Mucosa of stomach (tissue), 1 donor: Measurements from ENCODE around the gene FANCG.
A peak's percentile ranks its signal among the peaks of the same experiment; 100 is the strongest.

Experiments
- H3K27me3 ChIP-seq: one replicate; pipeline ENCODE4 v1.7.0; 2013; ENCODE audit warnings: mild to moderate bottlenecking, low read length; ENCODE audit not compliant: control insufficient read depth, insufficient read depth
- H3K36me3 ChIP-seq: one replicate; pipeline ENCODE4 v1.7.0; 2013; ENCODE audit warnings: low read length; ENCODE audit not compliant: control insufficient read depth, insufficient read depth
- H3K4me1 ChIP-seq: one replicate; pipeline ENCODE4 v1.7.0; 2013; ENCODE audit warnings: mild to moderate bottlenecking, low read length; ENCODE audit not compliant: control insufficient read depth, insufficient read depth
- H3K4me3 ChIP-seq: one replicate; pipeline ENCODE4 v1.7.0; 2013; ENCODE audit warnings: low read length
- H3K9ac ChIP-seq: one replicate; pipeline ENCODE4 v1.7.0; 2013; ENCODE audit warnings: mild to moderate bottlenecking, low read length, moderate library complexity
- H3K9me3 ChIP-seq: one replicate; pipeline ENCODE4 v1.7.0; 2013; ENCODE audit warnings: mild to moderate bottlenecking, low read length, moderate library complexity; ENCODE audit not compliant: control insufficient read depth
- donor health status: Pancreatic carcinoma.

Gene FANCG

GRCh38 chr9:35079426-35080341 lies at the start of gene FANCG:
Gene FANCG, minus strand, starts transcription at chr9:35079942. Its CDS starts 418 bp downstream, at chr9:35079524.
- Histone ChIP-seq H3K36me3 (peaks cover 3% of the 10 kb centered on the region), H3K4me1 (peaks cover 8% of the 10 kb centered on the region), H3K27me3 (no peaks in the 10 kb centered on the region), H3K4me3 (peak within 1 kb of the TSS; percentile 23), H3K9me3 (no peaks in the 10 kb centered on the region), H3K9ac (peak within 1 kb of the TSS; percentile 60)

GRCh38 chr9:35116898-35117551 lies 37.3 kb upstream of the FANCG start:
- H3K4me3 ChIP-seq = peak overlapping the region; percentile 91
- H3K9ac ChIP-seq = no peak overlapping the region
- no peaks in the 10 kb centered on the region for H3K36me3 ChIP-seq
- peaks cover 21% of the 10 kb centered on the region for H3K4me1 ChIP-seq
- no peaks in the 10 kb centered on the region for H3K27me3 ChIP-seq
- no peaks in the 10 kb centered on the region for H3K9me3 ChIP-seq

GRCh38 chr9:35116539-35116897 lies 36.8 kb upstream of the FANCG start:
- Histone ChIP-seq H3K4me1 (peaks cover 25% of the 10 kb centered on the region), H3K9me3 (no peaks in the 10 kb centered on the region), H3K4me3 (peak overlapping the region; percentile 91), H3K36me3 (no peaks in the 10 kb centered on the region), H3K9ac (peak overlapping the region; percentile 11), H3K27me3 (no peaks in the 10 kb centered on the region)

- Histone ChIP-seq H3K4me1 (peaks cover 27% of the 10 kb centered on the region), H3K9ac (peak within 1 kb of the TSS; percentile 64), H3K9me3 (no peaks in the 10 kb centered on the region), H3K4me3 (peak within 1 kb of the TSS; percentile 91), H3K36me3 (no peaks in the 10 kb centered on the region), H3K27me3 (no peaks in the 10 kb centered on the region)
These were observed 36.2 kb upstream of the FANCG start, which contains the start of gene ATOSB for GRCh38 chr9:35115680-35116538. Gene ATOSB, minus strand, starts transcription at chr9:35115862. Its CDS starts 7,588 bp downstream, at chr9:35108274.

- Histone ChIP-seq H3K27me3 (no peaks in the 10 kb centered on the region), H3K4me3 (peak overlapping the region; percentile 91), H3K9ac (peak overlapping the region; percentile 64), H3K9me3 (no peaks in the 10 kb centered on the region), H3K4me1 (peaks cover 36% of the 10 kb centered on the region), H3K36me3 (no peaks in the 10 kb centered on the region)
These were observed 35.3 kb upstream of the FANCG start for GRCh38 chr9:35114840-35115628.

GRCh38 chr9:35114113-35114839 lies 34.5 kb upstream of the FANCG start:
- no peaks in the 10 kb centered on the region for H3K27me3 ChIP-seq
- H3K9me3 ChIP-seq = no peaks in the 10 kb centered on the region
- peak overlapping the region; percentile 64 for H3K9ac ChIP-seq
- peaks cover 38% of the 10 kb centered on the region for H3K4me1 ChIP-seq
- H3K36me3 ChIP-seq = no peaks in the 10 kb centered on the region
- peak overlapping the region; percentile 91 for H3K4me3 ChIP-seq

GRCh38 chr9:35112257-35113020 lies 32.7 kb upstream of the FANCG start:
- Histone ChIP-seq H3K36me3 (no peaks in the 10 kb centered on the region), H3K9ac (peak overlapping the region; percentile 32), H3K9me3 (no peaks in the 10 kb centered on the region), H3K27me3 (no peaks in the 10 kb centered on the region), H3K4me3 (no peak overlapping the region), H3K4me1 (peaks cover 38% of the 10 kb centered on the region)

GRCh38 chr9:35111001-35111933 lies 31.5 kb upstream of the FANCG start:
- peak overlapping the region; percentile 5 for H3K4me3 ChIP-seq
- H3K9ac ChIP-seq = peak overlapping the region; percentile 80
- no peaks in the 10 kb centered on the region for H3K27me3 ChIP-seq
- no peaks in the 10 kb centered on the region for H3K36me3 ChIP-seq
- no peaks in the 10 kb centered on the region for H3K9me3 ChIP-seq
- H3K4me1 ChIP-seq = peaks cover 38% of the 10 kb centered on the region

- Histone ChIP-seq H3K9me3 (no peaks in the 10 kb centered on the region), H3K4me3 (no peak overlapping the region), H3K36me3 (no peaks in the 10 kb centered on the region), H3K4me1 (peaks cover 38% of the 10 kb centered on the region), H3K27me3 (no peaks in the 10 kb centered on the region), H3K9ac (no peak overlapping the region)
These were observed 30.6 kb upstream of the FANCG start for GRCh38 chr9:35110327-35110761.
